Measurements from ENCODE around the gene SEC14L3. TPM values are rescaled to one million over a fixed set of nuclear protein-coding genes. Genes with fewer than 3 reads are reported as not detected.

The SEC14L3 gene
- 1.8 TPM for total RNA-seq
- long read RNA-seq = 0 reads

GRCh38 chr22:30471616-30472318, at the start of gene SEC14L3:
Gene SEC14L3, minus strand, starts transcription at chr22:30472017. Its CDS starts 59 bp downstream, at chr22:30471958.
- peak; percentile 32 to 55 for ATAC-seq

GRCh38 chr22:30519842-30520425, 48.1 kb upstream of the SEC14L3 start:
- intact Hi-C loops (cut with DNase I) = no loop called here
- H3K27me3 ChIP-seq (ENCODE audit: low read depth) = no peaks in the 10 kb centered on the region
- no peaks in the 10 kb centered on the region for H3K36me3 ChIP-seq
- DNase-seq (no peak), ATAC-seq (no peak)
- no peak overlapping the region for H3K27ac ChIP-seq
- no peak for TF ChIP-seq CTCF (IDR thresholded peaks at IDR 0.05)
- H3K4me1 ChIP-seq = no peaks in the 10 kb centered on the region
- H3K4me3 ChIP-seq = no peak overlapping the region
- no peaks in the 10 kb centered on the region for H3K9me3 ChIP-seq

More at GRCh38 chr22:30471616-30472318, at the start of gene SEC14L3:
- Histone ChIP-seq H3K9me3 (no peaks in the 10 kb centered on the region), H3K4me3 (no peak within 1 kb of the TSS), H3K27me3 (ENCODE audit: low read depth) (peaks cover 17% of the 10 kb centered on the region), H3K4me1 (no peaks in the 10 kb centered on the region), H3K27ac (no peak within 1 kb of the TSS), H3K36me3 (no peaks in the 10 kb centered on the region)
- DNase-seq = peak; percentile 60
- no peak for TF ChIP-seq CTCF (IDR thresholded peaks at IDR 0.05)
- intact Hi-C loops (cut with DNase I) = no loop called here

GRCh38 chr22:30516731-30517130, 44.9 kb upstream of the SEC14L3 start:
- Histone ChIP-seq H3K4me1 (no peaks in the 10 kb centered on the region), H3K27me3 (ENCODE audit: low read depth) (no peaks in the 10 kb centered on the region), H3K9me3 (no peaks in the 10 kb centered on the region), H3K36me3 (no peaks in the 10 kb centered on the region), H3K4me3 (no peak overlapping the region), H3K27ac (no peak overlapping the region)
- DNase-seq (no peak), ATAC-seq (peak; percentile 9 to 51)
- TF ChIP-seq CTCF (IDR thresholded peaks at IDR 0.05) = no peak
- intact Hi-C loops (cut with DNase I) = no loop called here

- peak; percentile 83 to 84 for ATAC-seq
- Histone ChIP-seq H3K36me3 (no peaks in the 10 kb centered on the region), H3K27me3 (ENCODE audit: low read depth) (no peaks in the 10 kb centered on the region), H3K4me1 (no peaks in the 10 kb centered on the region), H3K4me3 (no peak overlapping the region), H3K9me3 (no peaks in the 10 kb centered on the region), H3K27ac (no peak overlapping the region)
- TF ChIP-seq CTCF (IDR thresholded peaks at IDR 0.05) = no peak
- no peak for DNase-seq
- intact Hi-C loops (cut with DNase I) = no loop called here
These were observed 44.5 kb upstream of the SEC14L3 start for GRCh38 chr22:30516273-30516672.

GRCh38 chr22:30514252-30514651, 42.4 kb upstream of the SEC14L3 start:
- no peaks in the 10 kb centered on the region for H3K36me3 ChIP-seq
- H3K4me3 ChIP-seq = no peak overlapping the region
- no peak overlapping the region for H3K27ac ChIP-seq
- no peak for TF ChIP-seq CTCF (IDR thresholded peaks at IDR 0.05)
- ATAC-seq (no peak), DNase-seq (no peak)
- no peaks in the 10 kb centered on the region for H3K27me3 ChIP-seq (ENCODE audit: low read depth)
- intact Hi-C loops (cut with DNase I) = no loop called here
- no peaks in the 10 kb centered on the region for H3K4me1 ChIP-seq
- no peaks in the 10 kb centered on the region for H3K9me3 ChIP-seq
